NCI-H2029 (cell line): ENCODE results near the gene CHRNG.
A peak's percentile ranks its signal among the peaks of the same experiment; 100 is the strongest.

Experiments used
- DNase-seq: peaks from one replicate; lab custom pipeline; 2025; lab: John Stamatoyannopoulos, UW

Gene CHRNG, protein sequence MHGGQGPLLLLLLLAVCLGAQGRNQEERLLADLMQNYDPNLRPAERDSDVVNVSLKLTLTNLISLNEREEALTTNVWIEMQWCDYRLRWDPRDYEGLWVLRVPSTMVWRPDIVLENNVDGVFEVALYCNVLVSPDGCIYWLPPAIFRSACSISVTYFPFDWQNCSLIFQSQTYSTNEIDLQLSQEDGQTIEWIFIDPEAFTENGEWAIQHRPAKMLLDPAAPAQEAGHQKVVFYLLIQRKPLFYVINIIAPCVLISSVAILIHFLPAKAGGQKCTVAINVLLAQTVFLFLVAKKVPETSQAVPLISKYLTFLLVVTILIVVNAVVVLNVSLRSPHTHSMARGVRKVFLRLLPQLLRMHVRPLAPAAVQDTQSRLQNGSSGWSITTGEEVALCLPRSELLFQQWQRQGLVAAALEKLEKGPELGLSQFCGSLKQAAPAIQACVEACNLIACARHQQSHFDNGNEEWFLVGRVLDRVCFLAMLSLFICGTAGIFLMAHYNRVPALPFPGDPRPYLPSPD

DNA sequence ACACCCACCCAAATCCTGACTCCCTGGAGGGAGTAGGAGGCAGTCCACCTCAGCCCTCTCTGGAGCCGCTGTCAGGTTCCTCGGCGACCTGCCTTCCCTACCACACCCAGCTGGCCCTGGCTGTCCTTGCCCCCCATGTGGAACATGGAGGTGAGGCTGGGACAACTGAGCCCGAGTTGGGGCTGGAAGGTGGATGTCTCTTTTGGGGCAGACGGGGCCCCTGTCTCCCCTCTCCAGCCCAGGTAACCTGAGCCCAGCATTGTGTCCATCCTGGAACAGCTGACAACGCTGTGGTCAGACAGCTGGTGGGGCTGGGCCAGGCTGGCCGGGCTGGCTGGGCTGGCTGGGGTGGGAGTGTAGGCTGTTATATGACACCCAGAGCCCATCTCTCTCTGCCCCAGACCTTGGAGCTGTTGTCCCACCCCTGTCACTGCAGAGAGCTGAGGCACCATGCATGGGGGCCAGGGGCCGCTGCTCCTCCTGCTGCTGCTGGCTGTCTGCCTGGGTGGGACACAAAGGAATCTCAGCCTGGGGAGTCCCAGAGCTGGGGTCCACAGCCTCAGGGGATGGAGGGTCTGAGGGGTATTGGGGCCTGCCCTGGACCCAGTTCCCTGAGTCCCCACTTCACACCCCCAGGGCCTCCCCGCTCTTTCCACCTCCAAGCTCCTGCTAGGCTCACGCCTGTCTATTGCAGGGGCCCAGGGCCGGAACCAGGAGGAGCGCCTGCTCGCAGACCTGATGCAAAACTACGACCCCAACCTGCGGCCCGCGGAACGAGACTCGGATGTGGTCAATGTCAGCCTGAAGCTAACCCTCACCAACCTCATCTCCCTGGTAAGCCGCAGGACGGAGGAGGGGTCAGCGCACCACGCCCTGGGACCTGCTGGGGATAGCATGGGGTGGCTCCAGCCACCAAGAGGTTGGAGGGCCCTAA, at the start of gene CHRNG:
CHRNG (plus strand) TSS at position 395 of the 934 bp plus-strand sequence; CDS start at position 451, 56 bp downstream.
- DNase-seq, result no peak

- DNase-seq, result no peak
Observed at GRCh38 chr2:232490221-232491138, 49.0 kb upstream of the CHRNG start.

DNA sequence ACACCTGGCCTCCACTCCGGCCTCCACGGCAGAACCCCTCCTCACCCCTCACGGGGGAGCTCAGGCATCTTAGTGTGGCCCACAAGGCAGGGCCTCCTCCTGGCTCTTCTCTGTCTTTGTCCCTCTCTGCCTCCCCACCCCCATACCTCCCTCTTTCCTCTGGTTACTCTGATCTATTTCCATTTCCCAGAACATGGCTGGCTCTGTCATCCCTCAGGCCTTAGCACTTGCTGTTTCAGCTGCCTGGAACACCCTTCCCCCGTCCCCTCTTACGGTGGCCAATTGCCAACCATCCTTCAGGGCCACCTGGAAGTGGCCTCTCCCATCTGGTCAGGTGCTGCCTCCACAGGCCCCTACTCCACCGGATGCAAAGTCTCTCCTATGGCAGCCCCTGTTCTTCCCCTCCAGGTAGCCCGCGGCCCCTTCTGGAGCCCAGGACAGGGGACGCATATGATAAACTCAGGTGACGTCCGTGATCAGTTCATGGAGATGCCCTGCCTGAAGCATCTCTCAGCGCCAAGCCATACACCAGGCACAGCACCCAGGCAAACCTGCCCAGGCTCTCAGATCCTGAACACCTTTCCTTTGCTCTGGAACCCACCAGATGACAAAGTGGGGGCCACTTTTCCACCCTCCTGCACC, 48.2 kb upstream of the CHRNG start:
- DNase-seq, result peak; percentile 23

- DNase-seq, result no peak
Observed at GRCh38 chr2:232492236-232492848, 47.1 kb upstream of the CHRNG start.

GRCh38 chr2:232492963-232493700, 46.4 kb upstream of the CHRNG start:
- no peak for DNase-seq

DNA sequence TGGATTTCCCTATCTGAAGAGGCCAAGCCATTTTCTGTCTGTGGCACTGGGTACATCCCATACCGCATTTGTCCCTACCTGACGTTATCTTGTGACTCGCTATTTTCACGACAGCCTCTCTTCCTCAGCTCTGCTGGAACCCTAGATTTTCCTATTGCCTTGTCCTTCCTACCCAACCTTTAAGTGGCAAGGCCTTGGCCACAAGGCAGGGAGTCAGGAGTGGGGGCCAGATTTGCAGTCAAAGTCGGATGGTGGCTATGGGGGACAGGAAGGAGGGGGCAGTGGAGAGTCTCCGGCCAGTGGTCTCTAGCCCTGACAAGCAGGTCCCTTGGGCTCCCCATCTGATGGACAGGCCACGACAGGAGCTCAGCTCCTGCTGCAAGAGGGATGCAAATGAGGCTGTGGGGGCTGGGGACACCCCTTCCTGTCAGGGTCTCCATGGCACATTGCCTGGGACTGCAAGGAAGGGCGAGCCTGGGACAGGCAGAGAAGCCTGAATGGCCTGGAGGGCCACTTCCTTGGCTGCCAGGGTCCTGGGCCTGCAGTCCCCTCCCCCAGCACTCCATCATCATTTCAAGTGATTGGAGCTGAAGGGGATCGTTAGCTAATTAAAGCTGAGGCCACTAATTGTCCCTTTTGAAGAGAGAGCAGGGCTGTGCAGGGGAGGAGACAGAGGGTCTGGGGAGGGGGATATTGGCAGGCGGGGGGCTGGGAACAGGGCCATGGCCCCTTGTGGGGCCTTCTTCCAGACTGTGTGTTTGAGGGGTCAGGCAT, 45.6 kb upstream of the CHRNG start:
- DNase-seq, result no peak

- DNase-seq, result no peak
Observed at GRCh38 chr2:232494542-232494941, 45.0 kb upstream of the CHRNG start.

DNA sequence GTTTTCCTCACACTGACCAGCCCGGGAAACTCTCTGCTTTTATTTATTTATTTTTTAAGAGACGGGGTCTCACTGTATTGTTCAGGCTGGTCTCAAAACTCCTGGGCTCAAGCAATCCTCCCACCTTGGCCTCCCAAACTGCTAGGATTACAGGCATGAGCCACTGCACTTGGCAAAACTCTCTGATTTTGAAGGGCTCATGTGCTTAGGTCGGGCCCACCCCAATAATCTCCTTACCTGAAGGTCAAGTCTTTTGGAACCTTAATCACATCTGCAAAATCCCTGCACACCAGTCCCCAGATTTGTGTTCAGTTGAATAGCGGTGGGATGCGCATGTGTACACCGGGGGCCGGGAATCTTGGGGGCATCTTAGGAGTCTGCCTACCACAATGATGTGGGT, 44.2 kb upstream of the CHRNG start:
- no peak for DNase-seq

- no peak for DNase-seq
Observed at GRCh38 chr2:232496501-232497270, 42.8 kb upstream of the CHRNG start.

DNA sequence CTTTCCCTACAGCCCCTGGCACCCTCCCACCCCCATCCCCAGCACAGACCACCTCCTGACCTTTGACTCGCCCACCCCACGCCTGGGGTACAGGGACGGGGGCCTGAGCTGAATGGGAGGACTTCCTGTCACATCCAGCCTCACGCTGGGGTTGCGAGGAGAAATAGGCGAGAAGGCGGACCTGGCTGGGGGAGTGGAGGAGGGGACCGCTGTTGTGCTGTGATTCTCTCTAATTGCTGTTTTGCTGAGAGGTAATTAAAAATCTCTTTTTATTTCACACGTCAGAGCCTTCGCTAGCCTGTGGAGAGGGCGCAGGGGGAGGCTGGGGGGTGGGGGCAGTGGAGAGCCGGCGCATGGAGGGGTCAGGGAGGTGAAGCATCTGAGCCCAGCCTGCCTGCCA, 42.1 kb upstream of the CHRNG start:
- DNase-seq, result no peak

GRCh38 chr2:232498452-232498851, 41.0 kb upstream of the CHRNG start:
- no peak for DNase-seq

DNA sequence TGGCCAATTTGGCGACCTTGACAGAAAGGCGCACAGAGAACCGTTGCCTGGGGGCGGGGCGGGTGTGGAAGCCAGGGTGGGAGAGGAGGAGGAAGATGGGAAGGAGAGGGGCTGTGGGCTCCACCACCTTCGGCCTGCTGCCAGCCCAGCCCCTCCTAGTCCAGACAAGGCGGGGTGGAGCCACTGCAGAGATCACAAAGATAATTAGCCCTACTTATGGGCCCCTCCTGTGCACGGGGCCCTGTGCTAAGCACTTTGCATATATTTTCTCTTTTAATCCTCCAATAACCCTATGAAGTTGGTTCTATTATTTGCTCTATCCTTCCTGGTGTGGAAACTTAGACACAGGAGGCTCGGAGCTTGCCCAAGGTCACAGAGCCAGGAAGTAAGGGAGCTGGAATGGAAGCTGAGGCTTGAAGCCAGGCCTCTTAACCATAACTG, 38.1 kb upstream of the CHRNG start:
- DNase-seq, result no peak

DNA sequence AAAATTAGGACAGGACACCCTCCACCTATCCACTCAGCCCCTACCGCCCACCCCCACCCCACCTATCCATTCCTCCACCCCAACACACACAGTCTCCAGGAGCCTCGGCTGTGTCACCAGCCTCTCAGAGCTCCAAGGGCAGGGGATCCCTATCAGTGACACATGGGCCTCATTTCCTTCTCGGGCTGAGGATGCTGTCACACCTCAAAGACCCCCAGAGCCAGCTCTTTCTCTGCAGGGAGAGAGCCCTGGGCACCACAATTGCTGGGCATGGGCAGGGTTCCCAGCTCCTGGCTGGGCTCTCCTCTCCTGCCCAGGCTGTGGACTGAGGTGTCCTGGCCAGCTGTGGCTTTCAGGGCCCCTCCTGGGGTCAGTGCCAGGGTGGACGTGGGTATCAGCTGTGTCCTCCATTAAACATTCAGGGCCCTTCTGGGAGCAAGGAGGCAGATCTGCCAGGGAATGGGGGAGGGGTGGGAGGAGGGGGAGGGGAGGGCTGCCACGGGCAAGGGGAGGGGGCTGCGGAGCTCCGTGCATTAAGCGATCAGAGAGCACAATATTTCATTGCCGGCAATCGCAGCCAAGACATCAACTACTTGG, 37.6 kb upstream of the CHRNG start:
- no peak for DNase-seq

DNA sequence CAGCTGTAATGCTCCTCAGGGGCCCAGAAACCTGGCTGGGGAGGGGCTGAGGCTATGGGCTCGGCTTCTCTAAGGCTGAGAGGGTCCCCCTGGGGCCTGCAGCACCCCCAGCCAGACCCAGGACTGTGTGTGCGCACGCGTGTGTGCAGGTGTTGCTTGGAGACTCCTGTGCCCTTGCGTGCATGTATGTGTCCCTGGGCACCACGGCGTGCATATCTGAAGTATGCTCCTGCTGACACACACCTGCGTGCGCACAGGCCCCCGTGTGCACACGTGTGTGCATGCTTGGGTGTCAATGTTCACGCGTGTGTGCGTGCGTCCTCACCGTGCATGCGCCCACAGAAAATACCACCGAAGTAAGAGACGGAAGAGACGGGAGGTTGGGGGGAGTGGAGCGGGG, 37.0 kb upstream of the CHRNG start:
- DNase-seq, result no peak

DNA sequence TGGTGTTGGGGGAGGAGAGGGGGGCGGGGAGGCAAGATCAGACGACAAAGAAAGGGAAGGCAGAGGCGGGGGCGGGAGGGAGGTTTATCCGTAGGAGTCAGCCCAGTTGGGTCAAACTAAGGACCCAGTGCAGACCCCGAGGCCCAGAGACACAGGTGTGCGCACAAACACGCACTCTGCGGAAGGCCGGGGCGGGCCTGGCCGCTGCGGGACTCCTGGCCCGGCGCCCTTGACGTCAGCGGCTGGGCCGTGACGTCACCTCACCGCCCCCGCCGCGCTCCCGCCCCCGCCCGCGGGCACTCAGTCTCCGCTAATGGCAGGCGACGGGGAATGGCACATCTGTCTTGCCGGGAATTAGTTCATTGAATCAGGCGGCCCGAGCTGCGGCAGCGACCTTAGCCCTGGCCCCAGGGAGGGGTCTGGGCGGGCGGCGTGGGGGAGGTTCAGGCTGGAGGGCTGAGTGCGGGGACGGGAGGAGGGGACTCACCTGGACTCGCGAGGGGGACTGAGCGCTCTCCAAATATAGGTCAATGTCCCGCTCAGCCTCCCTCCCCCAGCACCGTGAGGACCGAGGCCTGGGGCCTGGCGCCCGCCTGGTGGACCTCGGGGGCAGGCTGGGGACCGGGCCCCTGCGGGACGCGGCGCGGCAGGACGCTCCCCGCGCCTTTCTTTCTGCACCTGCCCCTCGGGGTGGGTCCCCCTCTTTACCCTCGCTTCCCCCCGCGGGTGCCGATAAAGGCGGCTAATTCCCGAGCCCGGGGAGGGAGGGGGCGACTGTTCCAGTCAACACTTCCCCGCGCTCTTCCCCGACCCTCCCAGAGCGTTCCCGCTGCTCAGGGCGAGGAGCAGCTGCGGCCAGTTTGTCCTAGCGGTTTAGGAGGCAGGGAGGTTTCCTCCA, 36.3 kb upstream of the CHRNG start:
- DNase-seq, result no peak

- no peak for DNase-seq
Observed at GRCh38 chr2:232503809-232504323, 35.6 kb upstream of the CHRNG start.

DNA sequence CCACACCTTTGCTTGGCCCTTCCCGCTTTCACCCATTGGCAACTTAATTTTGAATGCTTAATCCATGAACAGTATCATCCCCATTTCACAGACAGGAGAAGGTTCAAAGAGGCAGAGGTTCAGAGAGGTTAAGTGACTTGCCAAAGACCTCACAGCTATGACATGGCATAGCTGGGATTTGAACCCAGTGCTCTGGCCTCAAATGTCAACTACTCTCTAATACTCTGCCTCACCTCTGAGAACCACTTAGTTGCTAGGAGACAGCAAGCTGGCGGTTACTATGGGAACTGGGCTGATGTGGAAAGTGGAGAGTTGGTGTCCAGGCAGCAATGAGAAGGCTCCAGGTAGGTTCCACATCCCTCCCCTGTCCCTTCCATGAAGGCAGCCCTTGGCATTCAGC, 35.1 kb upstream of the CHRNG start:
- peak; percentile 40 for DNase-seq
